Lower leg skin (tissue), 3 donors: ENCODE measurements around the gene SMTN.

Experiments used
- CTCF ChIP-seq, 3 donors: fragments of 450-650 bp; IDR thresholded peaks; one replicate each; pipeline ENCODE4 v1.5.1; 2016; ENCODE audit warnings: antibody characterized with exemption in 3 of 3, mild to moderate bottlenecking in 3 of 3, moderate library complexity in 2 of 3
- POLR2A ChIP-seq, 2 donors: fragments of 450-650 bp; IDR thresholded peaks; one replicate each; pipeline ENCODE4 v1.6.1; 2016 to 2017; ENCODE audit warnings: antibody characterized with exemption in 2 of 2, mild to moderate bottlenecking in 1 of 2, moderate library complexity in 1 of 2

GRCh38 chr22:31133911-31134310, 52.8 kb downstream of the SMTN start:
- TF ChIP-seq CTCF (IDR thresholded peaks at IDR 0.05), result no peak
- no peak for TF ChIP-seq POLR2A (IDR thresholded peaks at IDR 0.05)
